G401 (cell line): ENCODE measurements around the gene PDE1C. TPM values are rescaled to one million over a fixed set of nuclear protein-coding genes. Genes with fewer than 3 reads are reported as not detected.
"Not testable (repeated sequence)": the region's sequence is repeated elsewhere in the genome, so short reads cannot be mapped to it uniquely, and the experiment has no call there.

Source experiments
- DNase-seq: peaks from one replicate; pipeline ENCODE4 v3.0.0-alpha.2; 2015; ENCODE audit warnings: low spot score
- in situ Hi-C: cut with HindIII; loops from 2 replicates; pipeline ENCODE4 v1.10.0; 2016; ENCODE audit warnings: low sequenced_read_pairs, mixed read lengths
- total RNA-seq: library from RNA; depleted of rRNA; stranded (reverse); fragments of >200 nt; shearing (Covaris generic); gene quantifications from 2 replicates; pipeline ENCODE4 v1.2.3, GENCODE V29; 2014

The PDE1C gene
- total RNA-seq, 1 experiment from 2014 or later = not detected

DNA sequence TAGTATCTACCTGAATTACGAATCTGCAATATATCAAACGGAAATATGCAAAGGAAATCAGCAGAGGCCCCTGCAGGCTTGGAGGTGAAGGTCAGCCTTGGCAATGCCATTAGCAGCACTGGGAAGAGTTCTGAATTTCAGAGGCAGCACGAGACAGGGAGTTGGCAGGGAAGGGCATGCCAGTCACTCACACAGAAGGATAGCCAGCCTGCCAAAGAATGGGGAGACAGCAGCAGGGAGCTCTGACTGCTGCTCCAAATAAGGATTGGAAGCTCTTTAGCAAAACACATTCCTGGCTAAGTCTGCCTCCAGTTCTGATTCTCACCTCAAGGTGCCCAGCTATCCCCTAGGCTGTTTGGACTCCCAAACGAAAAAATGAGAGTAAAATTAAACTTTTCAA lies 188.0 kb downstream of the PDE1C start:
- in situ Hi-C loops = no loop called here
- peak; percentile 88 for DNase-seq

DNA sequence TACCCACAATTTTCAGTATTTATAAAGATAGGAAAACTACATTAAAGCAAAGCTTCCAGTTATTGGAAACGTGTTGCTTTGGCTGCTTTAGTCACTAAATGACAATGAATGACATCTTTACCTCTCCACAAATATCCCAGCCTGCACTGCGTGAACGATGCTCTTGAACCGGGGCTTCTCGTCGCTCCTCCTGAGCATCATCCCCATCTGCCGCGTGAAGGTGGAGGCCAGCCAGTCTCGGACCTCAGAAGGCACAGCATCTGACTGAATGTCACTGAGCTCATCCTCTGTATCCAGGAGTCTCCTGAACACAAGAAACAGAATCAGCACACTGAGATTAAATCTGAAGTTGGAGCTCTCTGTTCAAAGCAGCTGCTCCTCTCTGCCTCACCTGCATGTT lies 191.3 kb downstream of the PDE1C start:
- no peak for DNase-seq
- in situ Hi-C loops = no loop called here

DNA sequence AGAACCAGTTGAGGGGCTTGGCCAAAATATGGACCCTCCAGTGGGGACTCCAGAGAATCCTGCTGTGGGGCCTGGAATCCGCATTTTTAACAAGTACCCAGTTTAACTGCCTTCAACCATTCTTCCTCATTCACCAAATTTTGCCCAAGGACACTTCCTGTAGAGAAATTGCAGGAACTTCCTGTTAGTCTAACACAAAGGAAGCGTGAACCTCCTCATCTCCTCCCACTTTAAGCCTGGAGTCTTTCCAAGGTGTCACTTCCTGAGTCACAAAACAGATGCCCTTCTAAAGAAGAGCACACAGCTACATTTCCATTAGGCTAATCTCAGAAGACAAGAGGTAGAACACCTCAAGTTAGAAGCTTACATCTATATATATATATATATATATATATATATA lies 194.8 kb downstream of the PDE1C start:
- DNase-seq = no peak
- in situ Hi-C loops = no loop called here

DNA sequence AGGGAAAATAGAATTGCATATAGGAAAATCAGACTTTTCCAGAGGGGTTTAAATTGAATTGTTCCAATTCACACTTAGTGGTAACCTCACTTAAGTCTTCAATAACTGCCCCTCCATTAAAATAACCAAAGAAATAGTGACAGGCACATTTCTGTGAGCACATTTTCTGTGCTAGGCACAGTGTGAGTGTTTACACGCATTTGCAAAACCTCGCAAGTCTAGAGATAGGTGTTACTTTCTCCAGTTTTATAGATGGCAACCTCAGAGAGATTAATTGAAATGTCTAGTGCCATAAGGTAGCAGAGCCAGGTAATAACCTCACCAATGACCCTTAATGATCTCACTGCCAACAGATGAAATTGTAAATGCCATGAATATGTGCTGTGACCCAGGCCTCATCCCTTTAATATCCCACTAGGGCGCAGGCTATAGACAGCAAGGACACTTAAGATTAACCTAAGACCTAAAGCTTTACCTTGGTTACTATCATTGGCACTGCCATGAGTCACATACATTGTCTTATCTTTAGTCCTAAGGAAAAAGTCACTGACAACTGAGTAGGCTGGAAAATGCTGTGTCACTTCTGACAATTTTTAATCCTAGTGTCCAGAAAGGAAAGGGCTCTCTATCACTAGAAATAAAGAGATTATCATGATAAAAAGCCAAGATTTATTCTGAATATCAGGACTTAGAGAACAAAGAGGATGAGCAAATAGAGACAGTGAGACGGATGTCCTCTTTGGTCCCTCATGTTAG lies 195.4 kb downstream of the PDE1C start:
- no peak for DNase-seq
- in situ Hi-C loops = no loop called here

DNA sequence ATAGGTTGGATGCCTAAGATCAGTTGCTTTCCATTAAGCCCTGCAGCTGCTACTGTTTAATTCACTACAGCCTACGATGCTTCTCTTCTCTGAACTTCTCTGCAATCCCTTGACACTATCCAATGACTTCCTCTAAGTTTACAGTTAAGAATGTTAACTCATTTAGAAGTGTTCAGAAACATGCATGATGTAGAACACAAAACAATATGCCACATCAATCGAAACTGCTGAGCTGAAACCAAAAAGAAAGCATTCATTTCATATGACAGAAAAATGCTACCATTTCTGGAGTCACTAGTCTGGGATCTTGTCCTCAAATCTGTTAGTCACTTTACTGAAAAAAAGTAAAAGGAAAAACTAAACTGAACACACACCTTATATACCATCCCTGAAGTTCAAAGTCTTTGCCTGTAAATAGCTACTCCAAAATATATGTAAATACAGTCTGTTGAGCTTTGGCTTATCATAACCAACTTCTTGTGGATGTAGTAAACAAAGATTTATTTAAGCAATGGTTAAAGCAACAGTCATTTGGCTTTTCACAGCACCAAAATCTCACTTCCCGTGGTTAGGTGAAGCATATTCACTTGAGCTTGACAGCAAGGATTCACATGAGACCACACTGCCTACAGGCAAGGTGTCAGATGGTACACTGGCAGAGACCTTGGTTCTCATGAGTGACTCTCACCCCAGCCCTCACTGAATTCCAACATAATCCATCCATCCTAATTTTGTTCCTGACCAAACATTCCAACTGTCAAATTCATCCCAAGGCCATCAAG lies 196.2 kb downstream of the PDE1C start:
- in situ Hi-C loops = no loop called here
- no peak for DNase-seq

DNA sequence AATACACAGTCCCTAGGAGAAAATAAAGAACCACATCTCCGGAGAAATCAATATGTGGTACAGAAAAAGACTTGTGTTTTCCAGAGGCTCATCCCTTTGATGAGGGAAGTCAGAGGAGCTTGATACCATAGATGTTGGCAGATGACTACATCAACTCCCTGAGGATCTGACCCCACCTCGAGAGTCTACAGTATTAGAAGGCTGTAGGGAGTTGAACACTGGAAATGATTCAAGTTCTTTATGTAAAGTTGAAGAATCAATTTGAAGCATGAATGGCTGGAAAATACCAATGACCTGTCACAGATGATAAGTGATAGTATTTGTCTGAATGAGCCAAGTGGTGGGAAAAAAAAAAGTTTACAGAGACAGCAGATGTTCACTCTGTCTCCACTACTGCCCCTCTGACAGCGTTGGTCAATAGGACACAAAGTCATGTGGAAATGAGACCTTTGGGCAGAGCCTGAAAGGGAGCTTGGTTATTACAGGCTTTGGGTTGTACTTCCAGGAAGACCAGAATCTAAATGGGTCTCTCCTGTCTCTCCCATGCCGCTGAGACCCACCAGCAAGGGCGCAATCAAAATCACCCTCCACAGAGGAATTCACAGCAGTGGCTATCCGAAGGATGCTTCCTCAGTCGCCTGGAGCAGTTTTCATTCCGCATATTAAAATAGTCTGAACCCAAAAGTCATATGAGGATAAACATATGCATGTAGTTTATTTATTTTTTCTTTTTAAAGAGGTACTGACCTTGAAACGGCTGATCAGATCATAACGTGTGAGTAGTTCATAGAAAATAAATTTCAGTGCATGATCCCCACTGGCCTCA lies 197.4 kb downstream of the PDE1C start:
- DNase-seq = no peak
- in situ Hi-C loops = no loop called here

DNA sequence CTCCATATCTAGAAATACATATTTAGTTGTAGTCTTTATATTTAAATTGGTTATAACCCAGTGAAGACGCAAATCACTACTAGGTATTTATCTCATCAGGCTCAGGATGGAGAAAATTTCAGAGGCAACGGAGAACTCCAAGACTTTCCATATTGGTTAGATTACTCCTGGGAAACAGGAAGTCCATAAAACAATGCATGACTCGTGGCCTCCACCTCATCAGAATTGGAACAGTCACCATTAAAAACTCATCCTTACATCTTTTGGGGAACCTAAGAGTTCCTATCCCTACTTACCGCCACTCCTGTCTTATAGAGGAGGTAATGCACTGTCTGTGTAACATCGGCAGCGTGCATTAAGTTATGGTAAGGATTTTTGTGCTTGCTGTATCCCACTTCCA lies 205.6 kb downstream of the PDE1C start:
- no peak for DNase-seq
- in situ Hi-C loops = no loop called here

DNA sequence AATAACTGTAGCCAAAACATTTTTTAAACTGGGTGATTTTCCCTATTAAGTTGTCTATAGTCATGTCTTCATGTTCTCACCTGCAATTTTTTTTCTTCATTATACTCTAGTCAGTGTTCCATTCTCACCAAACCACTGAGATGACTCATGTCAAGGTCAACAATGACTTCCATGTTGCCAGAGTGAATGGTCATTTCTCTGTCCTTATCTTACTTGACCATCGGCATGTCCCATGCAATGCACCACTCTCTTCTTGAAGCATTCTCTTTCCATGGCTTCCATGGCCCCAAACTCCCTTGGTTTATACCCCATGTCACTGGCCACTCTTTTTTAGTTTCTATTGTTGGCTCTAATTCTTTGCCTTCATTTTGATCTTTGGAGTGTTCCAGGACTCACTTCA lies 209.3 kb downstream of the PDE1C start:
- DNase-seq = no peak
- in situ Hi-C loops = no loop called here

DNA sequence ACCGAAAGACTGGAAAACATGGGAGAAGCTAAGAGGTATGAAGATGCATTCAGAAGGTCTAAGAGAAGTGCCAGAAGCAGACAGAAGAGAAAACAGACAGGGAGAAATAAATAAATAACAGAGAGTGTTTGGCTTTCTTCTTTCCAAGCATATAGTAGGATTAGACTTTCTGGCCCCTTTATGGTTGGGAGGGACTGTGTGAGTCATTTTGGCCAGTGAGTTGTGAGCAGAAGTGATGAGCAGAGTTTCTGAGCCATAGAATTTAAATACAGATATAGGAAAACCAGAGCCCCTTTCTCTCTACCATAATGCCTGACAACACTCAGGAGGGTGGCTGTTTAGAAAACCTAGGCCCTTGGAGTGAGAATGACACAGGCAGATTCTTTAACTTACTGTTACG lies 212.2 kb downstream of the PDE1C start:
- in situ Hi-C loops = no loop called here
- DNase-seq = no peak

DNA sequence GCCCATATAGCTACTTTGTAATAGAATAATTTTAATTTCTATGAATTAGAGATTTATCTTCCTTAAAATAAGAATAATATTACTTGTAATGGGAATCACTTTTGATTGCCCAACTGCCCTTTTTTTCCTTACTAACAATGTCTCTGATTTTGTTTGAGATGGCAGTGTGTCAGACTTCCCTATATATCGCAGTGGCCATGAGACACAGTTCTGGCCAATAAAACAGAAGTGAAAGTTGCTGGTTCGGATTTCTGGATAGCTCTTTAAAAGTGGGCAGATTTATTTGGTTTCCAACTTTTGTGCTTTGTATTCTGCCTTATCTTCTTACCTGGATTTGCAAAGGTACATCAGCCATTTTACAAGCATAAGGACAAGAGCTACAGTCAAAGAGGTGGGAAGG lies 213.0 kb downstream of the PDE1C start:
- in situ Hi-C loops = no loop called here
- no peak for DNase-seq

DNA sequence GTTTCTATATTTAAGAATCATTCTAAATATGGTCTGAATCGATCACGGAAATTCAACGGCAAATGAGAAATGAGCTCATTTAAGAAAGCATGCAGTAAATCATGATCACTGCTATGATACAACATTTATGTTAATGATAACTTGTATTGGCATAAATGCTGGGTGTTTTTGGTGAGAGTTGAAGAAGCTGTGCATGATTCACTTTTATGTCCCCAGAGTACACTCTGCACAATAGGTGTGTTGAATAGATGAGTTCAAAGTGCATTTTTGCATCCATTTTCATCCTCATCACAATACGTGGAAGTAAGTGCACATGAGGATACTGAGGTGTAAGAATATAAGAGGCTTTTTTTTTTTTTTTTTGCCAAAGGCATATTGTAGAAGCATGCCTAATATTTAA lies 213.9 kb downstream of the PDE1C start:
- DNase-seq = no peak

DNA sequence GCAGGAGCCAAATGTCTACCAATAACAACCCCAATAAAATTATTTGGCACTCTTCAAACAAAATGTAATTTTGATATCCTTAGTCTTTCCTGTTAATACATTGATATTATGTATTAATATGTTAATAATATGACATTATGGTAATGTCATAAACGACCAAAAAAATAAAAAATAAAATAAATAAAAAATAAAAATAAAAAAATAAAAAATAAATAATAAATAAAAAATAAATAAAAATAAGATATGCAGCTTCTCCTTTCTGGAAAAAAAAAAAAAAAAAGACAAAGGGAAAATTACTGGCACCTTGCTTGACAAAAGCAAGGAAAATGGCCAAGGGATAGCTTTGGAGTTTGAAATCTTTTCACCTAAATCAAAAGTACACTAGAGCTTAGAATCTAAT lies 214.7 kb downstream of the PDE1C start:
- in situ Hi-C loops = no loop called here

More for the DNA sequence above, 213.9 kb downstream of the PDE1C start:
- in situ Hi-C loops = no loop called here

DNA sequence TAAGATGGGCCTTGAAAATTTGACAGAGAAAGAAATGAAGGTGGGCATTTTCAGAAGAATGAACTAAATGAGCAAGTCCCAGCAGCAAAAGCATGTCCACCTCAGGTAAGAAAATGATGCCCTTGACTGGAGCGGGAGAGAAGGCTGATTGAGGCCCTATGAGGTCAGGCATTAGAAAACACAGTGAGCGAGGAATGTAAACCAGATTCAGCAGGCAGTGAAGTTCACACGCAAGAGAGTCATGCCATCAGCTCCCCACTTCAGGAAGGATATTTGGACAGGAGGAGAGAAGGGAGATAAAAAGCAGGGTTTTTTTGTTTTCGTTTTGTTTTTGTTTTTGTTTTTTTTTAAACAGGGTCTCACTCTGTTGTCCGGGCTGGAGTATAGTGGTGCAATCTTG lies 216.8 kb downstream of the PDE1C start:
- no peak for DNase-seq
- in situ Hi-C loops = no loop called here

More for the DNA sequence above, 214.7 kb downstream of the PDE1C start:
- DNase-seq = no peak

DNA sequence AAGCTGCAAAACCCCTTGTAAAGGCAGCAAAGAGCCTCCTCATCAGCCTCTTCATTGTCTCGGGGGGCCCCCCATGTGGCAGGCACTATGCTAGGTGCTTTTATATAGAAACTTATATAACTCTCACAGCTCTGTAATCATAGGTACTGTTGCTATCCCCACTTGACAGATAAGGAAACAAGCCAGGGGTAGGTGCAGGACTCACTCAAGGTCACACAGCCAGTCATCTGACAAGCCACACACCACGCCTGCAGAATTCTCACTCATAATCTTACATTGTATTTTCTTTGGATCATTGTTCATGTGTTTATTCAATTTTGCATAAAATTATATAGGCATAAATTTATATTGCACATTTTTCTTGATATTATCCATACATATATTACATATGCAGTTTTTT lies 217.7 kb downstream of the PDE1C start:
- DNase-seq = no peak
- in situ Hi-C loops = no loop called here

DNA sequence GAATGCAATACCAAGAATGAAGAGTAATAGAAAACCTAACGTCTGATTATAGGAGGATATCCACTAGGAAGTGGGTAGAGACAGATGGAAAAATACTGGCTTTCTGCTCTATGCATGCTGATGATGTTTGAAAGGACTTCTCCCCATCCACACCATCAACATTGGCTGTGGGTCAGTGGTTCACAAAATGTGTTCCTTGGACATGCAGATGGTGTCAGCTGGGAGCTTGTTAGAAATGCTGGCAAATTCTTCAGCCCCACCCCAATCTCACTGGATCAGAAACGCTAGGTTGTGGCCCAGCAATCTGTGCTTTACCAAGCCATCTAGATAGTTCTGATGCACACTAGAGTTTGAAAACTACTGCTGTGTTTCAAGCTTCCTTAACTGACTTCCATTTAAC lies 219.1 kb downstream of the PDE1C start:
- in situ Hi-C loops = no loop called here
- peak; percentile 7 for DNase-seq

DNA sequence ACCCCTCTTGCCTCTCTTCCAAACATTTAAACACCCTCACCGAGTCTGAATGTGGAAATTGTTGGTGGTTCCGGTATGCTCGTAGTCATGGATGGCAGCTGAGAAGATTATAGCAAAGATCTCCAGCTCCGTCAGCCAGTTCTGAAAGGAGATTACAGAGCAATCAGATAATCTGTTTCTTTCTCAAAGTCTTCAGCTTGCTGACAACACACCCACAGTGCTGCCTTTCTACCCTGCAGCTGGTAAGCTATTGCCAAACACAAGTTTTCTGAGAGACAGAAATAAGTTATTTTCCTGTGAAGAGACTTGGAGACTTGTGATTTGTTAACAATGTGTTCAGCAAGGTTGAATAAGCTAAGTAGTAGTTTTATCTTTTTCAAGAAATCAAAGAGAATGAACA lies 219.6 kb downstream of the PDE1C start:
- in situ Hi-C loops = no loop called here
- DNase-seq = no peak

DNA sequence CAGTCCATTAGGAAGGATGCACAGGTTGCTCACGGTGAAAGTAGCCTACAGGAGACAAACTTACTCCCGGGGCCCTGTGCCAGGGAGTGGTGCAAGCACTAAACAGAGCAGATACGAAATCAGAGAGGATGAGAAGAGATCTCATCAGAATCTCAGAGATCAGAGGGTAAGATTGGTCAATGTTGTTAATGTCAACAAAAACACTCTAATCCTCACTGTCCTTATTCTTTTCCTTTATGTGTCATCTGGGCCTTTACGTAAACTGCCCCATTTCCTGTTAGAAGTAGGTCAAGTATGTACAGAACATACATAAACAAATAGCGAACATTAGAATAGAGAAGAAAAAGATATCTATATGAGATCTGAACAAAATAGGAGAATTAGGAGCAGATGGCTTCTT lies 220.1 kb downstream of the PDE1C start:
- DNase-seq = no peak
- in situ Hi-C loops = no loop called here

DNA sequence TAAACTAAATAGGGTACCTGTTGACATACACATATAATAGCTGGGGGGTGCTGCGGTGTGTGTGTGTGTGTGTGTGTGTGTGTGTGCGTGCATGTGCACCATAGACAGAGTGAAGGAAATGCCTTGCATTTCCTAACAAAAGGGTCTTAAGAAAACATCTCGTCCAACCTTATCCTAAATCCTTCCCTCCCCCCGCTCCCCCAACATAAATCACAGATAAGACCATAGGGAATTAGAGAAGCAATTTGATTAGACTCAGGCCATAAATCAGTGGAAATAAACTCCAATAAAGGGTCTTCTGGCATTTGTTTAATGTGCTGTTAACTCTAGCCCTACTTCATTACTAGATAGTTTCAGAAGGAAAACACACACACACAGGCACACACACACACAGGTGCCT lies 234.7 kb downstream of the PDE1C start:
- no peak for DNase-seq
- in situ Hi-C loops = no loop called here

DNA sequence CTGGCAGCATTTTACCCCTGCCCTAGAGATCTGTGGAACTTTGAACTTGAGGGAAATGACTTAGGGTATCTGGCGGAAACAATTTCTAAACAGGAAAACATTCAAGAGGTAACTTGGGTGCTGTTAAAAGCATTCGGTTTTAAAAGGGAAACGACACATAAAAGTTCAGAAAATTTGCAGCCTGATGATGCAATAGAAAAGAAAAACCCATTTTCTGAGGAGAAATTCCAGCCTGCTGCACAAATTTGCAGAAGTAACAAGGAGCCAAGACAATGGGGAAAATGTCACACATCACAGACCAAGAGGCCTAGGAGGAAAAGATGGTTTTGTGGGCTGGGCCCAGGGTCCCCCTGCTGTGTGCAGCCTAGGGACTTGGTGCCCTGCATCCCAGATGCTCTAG lies 236.6 kb downstream of the PDE1C start:
- DNase-seq, in situ Hi-C loops: not testable (repeated sequence)

DNA sequence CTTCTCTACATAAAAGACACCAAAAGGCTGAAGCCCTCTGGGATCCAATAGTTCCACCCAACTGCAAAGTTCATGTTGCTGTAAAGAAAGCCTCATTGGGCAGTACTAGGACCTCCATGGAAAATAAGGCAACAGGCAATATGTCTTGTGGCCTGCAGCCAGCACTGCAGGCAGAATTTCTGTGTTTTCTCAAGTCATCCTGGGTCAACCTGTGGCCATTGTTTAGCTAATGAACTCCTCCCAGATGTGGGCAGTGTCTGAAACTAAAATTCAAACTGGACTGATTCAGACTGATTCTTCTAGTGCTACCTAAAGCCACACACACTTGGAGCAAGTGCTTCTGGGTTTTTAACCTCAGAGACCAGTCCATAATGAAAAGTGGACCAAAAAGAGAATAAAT lies 241.7 kb downstream of the PDE1C start:
- DNase-seq = no peak
- in situ Hi-C loops = no loop called here
